ENCODE data around the gene HLA-C. TPM values are rescaled to one million over a fixed set of nuclear protein-coding genes. Genes with fewer than 3 reads are reported as not detected.

HLA-C gene
- total RNA-seq, 1 donor from 2014 or later: 22.0 TPM

GRCh38 chr6:31222496-31222895 lies 49.4 kb downstream of the HLA-C start:
- DNase-seq (ENCODE audit: low spot score in 2 of 2) (no peak), FAIRE-seq (no peak)

Small RNA genes lying within 50 kb of the gene (small RNA-seq; reads per million reads assigned to genes)
- not detected for gene AL662844.1

Other genes with a start within 250 kb of the HLA-C start
- gene C6orf15, start 159.5 kb downstream of the HLA-C start, total RNA-seq: not detected
- gene PSORS1C1, start 157.3 kb downstream of the HLA-C start, total RNA-seq: not detected
- gene CDSN, start 151.6 kb downstream of the HLA-C start, total RNA-seq: not detected
- not detected for gene PSORS1C2, start 133.0 kb downstream of the HLA-C start, total RNA-seq
- gene CCHCR1, start 114.3 kb downstream of the HLA-C start, total RNA-seq: 5.7 TPM
- gene TCF19, start 113.5 kb downstream of the HLA-C start, total RNA-seq: 2.0 TPM
- not detected for gene POU5F1, start 101.4 kb downstream of the HLA-C start, total RNA-seq
- 41.6 TPM for gene HLA-B, start 85.1 kb upstream of the HLA-C start, total RNA-seq
- gene MICA, start 131.5 kb upstream of the HLA-C start, total RNA-seq: 0.82 TPM
- 0.41 TPM for gene MICB, start 226.1 kb upstream of the HLA-C start, total RNA-seq

All from frontal cortex (tissue), 4 donors.